Measurements from ENCODE around the gene RPL13.

DNA sequence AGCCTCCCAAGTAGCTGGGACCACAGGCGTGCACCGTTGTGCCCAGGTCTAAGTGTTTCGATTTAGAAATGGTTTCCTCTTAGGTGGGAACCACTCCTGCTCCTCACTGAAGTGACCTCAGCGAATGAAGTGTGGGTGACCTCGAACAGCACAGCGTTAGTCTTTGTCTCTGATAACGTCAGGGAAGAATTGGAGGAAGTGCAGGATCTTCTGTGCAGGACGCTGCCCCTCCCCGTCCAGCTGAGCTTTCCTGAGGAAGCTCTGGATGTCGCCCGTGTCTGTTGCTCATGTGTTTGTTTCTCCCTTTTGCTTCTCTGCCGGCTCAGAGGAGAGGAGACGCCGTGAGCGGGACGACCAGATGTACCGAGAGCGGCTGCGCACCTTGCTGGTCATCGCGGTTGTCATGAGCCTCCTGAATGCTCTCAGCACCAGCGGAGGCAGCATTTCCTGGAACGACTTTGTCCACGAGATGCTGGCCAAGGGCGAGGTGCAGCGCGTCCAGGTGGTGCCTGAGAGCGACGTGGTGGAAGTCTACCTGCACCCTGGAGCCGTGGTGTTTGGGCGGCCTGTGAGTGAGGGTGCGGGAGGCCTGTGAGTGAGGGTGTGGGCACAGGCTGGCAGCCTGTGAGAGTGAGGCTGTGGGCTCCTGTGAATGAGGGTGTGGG, 36.7 kb upstream of the RPL13 start:
- TF ChIP-seq CTCF (IDR thresholded peaks at IDR 0.05; ENCODE audit: low read depth, low read length, missing input control) (no peak), JUND (IDR thresholded peaks at IDR 0.05) (no peak), TAF1 (conservative IDR thresholded peaks at IDR 0.05) (no peak), SP1 (IDR thresholded peaks at IDR 0.05) (no peak), FOXA2 (IDR thresholded peaks at IDR 0.05) (no peak), GABPA (IDR thresholded peaks at IDR 0.05 in 1 of 2, conservative IDR thresholded peaks at IDR 0.05 in 1 of 2) (no peak), MAX (IDR thresholded peaks at IDR 0.05) (no peak), HNF4G (IDR thresholded peaks at IDR 0.05) (no peak), RAD21 (IDR thresholded peaks at IDR 0.05) (peak; percentile 26 to 35)
- TF ChIP-seq, protein P1, sequence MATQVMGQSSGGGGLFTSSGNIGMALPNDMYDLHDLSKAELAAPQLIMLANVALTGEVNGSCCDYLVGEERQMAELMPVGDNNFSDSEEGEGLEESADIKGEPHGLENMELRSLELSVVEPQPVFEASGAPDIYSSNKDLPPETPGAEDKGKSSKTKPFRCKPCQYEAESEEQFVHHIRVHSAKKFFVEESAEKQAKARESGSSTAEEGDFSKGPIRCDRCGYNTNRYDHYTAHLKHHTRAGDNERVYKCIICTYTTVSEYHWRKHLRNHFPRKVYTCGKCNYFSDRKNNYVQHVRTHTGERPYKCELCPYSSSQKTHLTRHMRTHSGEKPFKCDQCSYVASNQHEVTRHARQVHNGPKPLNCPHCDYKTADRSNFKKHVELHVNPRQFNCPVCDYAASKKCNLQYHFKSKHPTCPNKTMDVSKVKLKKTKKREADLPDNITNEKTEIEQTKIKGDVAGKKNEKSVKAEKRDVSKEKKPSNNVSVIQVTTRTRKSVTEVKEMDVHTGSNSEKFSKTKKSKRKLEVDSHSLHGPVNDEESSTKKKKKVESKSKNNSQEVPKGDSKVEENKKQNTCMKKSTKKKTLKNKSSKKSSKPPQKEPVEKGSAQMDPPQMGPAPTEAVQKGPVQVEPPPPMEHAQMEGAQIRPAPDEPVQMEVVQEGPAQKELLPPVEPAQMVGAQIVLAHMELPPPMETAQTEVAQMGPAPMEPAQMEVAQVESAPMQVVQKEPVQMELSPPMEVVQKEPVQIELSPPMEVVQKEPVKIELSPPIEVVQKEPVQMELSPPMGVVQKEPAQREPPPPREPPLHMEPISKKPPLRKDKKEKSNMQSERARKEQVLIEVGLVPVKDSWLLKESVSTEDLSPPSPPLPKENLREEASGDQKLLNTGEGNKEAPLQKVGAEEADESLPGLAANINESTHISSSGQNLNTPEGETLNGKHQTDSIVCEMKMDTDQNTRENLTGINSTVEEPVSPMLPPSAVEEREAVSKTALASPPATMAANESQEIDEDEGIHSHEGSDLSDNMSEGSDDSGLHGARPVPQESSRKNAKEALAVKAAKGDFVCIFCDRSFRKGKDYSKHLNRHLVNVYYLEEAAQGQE (IDR thresholded peaks at IDR 0.05): no peak
- TF ChIP-seq, protein P2, sequence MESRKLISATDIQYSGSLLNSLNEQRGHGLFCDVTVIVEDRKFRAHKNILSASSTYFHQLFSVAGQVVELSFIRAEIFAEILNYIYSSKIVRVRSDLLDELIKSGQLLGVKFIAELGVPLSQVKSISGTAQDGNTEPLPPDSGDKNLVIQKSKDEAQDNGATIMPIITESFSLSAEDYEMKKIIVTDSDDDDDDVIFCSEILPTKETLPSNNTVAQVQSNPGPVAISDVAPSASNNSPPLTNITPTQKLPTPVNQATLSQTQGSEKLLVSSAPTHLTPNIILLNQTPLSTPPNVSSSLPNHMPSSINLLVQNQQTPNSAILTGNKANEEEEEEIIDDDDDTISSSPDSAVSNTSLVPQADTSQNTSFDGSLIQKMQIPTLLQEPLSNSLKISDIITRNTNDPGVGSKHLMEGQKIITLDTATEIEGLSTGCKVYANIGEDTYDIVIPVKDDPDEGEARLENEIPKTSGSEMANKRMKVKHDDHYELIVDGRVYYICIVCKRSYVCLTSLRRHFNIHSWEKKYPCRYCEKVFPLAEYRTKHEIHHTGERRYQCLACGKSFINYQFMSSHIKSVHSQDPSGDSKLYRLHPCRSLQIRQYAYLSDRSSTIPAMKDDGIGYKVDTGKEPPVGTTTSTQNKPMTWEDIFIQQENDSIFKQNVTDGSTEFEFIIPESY (IDR thresholded peaks at IDR 0.05): no peak
